Activated CD8-positive, alpha-beta memory T cell treated with anti-CD3 and anti-CD28 coated beads, Interleukin-2, amount 50 U/mL, for 24 hours (primary cell): ENCODE data around the gene TSHZ3.

Experiments
- DNase-seq: peaks from one replicate; pipeline ENCODE4 v3.0.0-alpha.2; 2020; ENCODE audit errors: extremely low read depth

The TSHZ3 gene

DNA sequence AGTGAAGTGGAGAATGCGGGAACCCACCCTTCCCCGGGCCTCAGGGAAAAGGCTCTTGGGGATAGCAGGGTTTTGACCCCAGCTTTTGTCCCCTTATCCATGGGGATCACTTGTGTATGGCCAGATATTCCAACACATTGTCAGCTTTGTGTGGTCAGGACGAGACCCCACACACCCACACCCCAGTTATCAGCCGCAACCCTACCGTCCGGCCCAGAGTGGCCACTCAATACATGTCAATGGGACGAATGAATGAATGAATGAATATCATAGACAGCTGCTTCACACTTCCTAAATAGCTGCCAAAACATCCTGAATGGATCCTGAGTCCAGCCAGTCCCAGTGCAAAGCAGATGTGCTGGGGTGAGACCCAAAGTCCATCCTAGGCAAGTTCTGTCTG is 64.6 kb downstream of the TSHZ3 start:
- DNase-seq, result no peak

DNA sequence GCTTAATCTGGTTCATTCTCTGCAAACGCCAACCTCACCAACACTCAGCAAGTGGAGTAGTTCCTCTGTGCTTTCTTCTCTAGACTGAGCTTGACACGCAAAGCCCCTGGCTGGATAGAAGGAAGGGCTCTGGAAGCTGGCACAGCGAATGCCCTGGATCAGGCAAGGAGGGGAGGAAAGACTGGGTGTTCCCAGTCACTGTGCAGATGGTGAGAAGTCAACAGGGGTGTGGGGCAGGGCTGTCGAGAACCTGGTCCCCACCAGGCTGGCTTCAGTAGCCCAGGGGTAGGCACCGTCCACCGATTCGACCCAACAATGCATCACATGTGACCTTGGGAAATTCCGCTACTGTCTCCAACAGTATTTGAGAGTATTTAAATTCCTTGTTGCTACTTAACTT is 65.5 kb downstream of the TSHZ3 start:
- no peak for DNase-seq

DNA sequence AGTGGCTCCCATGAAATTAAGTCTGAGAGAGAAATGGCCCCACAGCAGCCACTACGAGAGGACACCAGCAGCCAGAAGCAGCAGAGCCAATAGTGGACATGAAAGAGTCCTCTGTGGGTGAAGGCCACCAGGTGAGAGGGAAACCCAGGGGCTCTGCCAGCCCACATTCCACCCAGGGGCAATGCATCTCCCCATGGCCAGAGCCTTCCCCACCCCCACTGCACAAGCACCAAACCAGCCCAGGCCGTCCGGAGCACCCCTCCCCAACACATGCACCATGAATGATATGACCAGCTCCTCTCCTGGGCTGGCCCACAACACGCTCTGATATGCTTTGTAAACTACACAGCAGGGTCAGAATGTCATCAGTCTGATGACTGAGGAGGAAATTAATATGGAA is 66.9 kb downstream of the TSHZ3 start:
- no peak for DNase-seq

DNA sequence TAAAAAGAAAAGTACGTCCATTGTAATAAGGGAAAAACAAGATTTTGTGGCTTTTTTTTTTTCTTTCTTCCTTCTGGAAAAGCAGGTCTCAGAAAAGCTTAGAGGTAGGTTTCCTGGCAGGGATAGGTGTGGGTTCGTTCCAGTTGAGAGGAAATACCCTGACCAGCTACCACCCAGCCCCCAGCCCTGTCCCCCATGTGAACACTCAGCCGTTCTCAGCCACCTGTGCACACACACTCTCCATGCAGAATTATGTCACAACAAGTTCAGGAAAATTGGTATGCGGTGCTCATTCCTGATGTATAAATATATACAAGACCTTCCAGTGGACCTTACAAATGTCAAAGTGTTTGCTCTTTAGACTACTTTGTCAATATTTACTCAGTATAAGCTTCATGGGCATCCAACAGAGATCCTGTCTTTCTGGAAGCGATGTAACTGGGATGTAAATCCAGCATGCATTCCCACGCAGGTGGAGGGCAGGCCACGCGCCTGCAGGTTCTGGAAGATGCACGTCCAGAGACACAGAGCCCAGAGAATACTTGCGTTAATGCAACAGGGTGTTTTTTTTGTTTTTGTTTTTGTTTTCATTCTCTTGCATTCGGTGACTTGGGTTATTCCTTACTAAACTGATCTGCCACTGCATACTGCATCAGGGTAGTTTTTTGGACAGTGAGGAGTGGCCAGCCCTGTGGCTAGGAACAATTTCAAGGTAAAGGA is 68.8 kb downstream of the TSHZ3 start:
- DNase-seq, result no peak

DNA sequence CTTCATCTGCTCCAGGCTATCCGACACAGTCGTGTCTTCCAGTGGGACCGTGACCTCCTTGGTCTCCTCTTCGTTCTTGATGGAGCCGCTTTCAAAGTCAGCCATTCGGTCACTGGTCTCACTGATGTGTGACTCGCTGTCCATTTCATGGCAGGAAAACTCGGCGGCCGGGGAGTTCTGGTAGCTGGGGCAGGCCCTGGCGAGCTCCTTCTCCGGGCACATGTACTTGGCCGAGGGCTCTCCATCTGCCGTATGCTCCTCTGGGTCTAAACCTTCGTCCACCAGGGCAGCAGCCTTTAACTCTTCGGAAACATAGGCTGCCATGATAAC is 69.8 kb downstream of the TSHZ3 start:
- no peak for DNase-seq

DNA sequence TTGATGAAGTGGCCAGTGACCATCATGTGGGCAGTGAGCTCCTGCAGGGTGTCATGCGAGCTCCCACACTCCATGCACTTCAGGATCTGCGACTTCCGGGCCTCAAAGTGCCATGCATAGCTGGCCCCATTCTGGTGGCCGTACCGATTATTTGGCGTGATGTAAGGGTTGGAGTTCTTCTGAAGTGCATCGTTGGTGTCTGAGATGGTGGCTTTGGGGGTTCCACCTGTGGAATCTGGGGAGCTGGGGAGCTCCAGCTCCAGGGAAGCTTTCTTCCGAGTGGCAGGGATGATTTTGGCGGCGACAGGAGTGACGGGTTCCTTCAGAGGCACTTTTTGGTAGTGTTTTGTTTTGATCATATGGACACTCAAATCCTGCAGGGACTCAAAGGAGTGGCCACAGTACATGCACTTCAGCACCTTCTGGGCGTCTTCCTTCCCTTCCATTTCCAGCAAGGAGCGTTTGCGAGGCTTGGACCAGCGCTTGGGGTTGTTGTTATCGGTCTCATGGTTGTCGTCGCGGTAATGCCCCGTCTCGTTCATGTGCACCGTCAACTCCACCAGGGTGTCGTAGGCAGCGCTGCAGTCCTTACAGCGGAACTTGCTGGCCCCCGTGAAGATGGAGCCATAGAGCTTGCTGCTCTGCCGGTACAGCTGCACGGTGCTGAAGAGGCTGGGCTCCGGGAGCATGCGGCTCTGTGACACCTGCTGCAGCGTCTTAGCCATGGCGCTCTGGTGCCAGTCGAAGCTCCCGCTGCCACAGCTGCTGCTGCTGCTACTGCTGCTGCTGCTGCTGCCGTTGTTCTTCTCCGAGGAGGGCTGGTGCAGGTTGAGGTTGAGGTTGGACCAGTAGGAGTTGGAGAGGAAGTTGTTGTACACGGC is 70.4 kb downstream of the TSHZ3 start:
- DNase-seq, result no peak

DNA sequence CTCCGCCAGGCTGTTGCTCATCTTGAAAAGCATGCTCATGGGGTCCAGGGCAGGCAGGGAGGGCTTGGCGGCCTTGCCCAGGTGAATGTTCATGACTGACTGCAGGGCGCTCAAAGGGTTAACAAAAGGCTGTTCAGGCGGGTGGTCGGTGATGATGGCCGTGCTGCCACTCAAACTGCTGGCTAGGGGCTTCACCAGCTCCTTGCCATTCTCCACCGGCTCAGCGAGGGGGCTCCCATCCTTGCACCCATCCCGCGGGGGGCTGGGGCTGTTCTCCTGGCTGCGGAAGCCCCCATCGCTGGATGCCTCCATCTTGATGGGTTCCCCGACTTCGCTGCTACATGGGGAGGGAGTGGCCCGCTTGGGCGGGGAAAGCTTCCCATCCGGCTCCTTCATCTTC is 71.7 kb downstream of the TSHZ3 start:
- DNase-seq, result no peak

DNA sequence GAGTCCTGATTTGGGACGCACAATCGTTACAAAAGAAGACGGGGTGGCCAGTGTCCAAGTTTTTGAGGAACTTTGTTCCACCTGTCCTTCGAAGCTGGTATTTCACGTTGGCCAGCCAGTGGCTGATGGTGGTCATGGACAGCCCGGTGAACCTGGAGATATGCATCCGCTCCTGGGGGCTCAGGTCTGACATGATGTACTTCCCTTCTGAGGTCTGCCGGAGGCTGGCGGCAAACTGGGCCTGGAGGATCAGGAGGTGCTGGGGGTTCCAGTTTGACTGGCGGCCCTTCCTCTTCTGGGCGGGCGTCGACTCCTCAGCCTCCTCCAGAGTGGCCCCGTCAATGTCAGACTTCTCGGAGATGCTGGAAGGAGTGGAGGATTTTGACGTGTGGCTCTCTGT is 72.4 kb downstream of the TSHZ3 start:
- no peak for DNase-seq

DNA sequence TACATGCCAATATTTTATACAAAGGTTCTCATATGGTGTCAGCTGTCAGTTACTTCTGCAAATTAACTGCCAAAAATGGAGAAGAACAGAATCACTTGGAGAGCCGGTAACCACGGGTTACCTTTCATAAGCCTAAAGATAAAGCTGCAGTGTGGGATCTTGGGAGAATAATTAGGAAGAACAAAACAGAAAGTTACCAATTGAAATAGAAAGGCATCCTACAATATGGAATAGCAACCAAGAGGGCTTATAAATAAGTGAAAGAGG is 74.2 kb downstream of the TSHZ3 start:
- no peak for DNase-seq

DNA sequence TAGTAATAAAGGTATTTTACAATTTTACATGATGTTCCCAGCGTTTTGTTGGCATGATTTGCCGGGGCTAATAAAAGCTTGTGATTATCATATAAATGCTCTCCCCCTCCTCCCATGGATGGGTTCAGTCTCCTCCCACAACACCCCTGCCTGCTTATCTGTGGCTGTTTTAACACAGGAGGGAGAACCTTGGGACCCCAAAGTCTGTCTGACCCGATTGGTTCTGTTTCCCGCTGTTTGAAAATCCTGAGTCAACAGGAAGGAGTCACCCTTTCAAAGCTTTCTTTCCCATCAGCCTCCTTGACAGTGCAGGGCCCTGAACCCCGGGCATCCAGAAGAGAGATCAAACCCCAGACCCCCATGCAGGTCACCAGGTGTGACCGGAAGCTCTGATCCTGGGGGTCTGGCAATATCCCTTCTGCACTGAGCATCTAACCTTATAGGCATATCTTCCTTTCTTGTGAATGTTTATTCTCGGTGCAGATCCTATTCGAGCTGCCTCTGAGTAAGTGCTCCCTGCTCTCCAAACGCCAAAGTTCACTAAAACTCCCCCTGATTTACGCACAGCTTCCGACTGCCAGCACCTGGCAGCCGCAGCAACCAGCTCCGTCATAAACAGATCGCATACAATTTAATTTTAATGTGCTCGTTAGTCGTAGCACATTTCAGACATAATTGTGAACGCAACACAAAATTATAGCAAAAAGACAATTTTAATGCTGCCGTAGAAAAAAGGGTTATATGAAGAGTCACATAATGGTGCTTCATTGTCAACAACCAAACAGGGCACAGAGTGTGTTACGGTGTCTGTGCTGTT is 74.8 kb downstream of the TSHZ3 start:
- DNase-seq, result no peak

DNA sequence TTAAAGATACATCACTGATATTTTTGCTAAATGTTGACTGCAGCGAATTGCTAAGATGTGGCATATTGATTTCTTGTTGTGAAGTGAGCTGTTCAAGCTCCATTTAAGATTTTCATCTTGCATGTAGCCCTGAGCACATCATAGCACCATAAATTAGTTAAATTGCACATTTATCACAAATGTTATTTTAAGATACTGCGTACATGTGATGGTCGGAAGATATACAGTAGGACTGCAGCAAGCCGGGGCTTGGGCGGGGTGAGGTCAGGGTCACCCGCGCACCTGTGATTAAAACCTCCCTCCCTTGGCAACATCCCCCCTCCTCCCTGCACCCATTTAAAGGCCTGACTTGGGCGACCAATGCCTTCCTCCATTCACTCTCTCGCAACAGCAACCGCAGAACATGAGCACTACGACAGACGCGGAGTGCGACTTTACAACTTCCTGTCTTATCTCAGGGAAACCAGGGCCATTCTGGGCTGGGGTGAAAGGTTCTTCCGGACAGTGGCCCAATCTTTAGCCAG is 76.6 kb downstream of the TSHZ3 start:
- DNase-seq, result no peak

DNA sequence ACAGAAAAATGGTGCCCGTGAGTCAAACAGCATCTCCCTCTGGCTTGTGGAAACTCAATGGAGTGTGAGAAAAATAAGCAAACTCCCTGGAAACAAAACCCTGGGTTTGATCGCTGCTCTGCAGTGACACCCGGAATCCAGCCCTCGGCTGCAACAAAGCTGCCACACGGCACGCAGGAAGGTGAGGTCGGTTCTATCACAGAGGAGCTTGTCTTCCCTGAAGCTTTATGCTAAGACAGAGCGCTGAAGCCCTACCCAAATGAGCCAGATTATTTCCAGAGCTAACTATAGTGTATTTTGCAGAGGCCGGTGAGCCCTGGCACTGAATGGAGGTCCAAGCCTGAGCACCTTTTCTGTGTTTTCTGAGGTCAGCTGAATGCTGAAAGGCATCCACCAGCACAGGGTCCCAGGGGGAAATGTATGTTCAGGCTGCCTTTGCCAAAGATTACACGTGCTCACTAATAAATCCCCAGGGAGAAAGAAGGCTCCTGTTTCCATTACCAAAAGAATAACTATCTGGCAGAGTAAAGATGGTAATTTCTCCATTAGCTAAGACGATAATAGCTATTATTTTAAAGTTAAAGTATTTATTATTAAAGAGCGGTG is 77.8 kb downstream of the TSHZ3 start:
- DNase-seq, result no peak

DNA sequence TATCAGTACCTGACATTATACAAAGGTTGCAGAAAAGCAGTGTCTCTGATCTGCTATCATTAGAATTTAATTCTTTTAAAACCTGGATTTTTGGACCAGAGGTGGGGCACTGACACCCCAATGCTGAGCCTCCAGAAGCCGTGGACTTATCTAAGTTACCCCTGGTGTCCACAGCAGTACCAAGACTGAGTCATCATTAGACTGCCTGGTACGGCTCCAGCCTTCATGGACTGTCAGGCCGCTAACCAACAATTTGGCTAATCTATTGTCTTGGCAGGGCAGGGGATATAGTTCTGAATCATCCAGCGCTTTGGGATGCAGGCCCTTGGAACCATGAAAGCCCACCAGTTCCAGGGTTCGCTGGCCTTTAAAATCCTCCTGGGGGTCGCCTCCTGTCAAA is 78.3 kb downstream of the TSHZ3 start:
- DNase-seq, result no peak

DNA sequence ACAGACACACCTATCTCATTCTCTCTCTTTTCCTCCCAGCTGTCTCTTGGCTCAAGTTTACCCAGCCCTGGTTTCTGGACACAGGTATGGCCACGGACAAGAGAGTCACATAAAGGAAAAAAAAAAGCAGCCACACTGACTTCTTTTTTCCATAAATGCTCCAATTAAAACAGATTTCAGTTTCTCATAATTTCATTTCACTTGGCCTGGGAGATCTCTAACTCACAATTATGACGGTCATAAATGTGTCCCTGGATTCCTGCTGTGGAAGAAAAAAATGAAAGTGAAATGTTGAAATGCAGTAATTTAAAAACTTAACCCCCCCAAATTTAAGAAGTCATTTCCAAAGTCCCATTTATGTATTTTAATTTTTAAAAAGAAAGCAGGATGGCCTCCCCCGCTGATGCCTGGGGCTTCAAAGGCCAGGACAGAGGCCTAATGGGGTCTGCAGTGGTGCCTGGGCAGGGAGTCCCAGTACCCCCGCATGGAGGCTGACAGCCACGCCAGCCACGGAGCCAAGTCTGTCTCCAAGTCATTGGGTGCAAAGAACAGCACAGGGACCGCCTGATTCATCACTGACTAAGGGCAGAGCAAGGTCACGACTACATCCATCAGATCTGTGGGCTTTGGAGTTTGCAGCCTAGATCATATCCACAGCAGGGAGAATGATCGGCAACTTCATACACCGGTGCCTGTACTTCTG is 79.7 kb downstream of the TSHZ3 start:
- DNase-seq, result no peak

DNA sequence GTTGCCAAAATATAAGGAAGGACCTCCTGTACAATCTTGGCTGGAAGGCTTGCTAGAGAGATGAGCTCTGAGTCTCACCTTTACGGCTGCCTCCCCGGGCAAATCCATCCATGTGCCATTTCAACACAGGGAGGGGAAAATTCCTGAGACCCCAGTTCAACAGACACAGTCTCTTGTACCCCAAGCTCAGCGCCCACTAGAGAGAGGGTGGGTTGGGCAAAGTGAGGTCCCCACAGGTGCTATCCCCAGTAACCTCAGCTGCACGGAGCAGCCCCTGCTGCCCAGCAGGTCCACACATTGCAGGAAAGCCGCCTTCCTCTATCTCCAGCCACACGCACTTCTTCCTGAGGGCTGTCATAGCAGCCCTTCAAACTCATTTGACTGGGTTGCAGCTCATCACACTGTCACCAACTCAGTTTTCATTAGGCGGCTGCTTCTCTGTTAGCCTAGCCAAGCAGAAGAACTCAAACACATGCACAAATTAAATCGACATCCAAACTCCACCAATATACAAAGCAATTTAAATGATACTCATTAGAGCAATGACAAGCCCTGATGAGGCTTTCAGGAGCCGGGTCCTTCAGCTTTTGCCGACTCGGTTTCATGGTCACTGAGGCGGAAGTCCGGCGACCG is 80.4 kb downstream of the TSHZ3 start:
- DNase-seq, result no peak

DNA sequence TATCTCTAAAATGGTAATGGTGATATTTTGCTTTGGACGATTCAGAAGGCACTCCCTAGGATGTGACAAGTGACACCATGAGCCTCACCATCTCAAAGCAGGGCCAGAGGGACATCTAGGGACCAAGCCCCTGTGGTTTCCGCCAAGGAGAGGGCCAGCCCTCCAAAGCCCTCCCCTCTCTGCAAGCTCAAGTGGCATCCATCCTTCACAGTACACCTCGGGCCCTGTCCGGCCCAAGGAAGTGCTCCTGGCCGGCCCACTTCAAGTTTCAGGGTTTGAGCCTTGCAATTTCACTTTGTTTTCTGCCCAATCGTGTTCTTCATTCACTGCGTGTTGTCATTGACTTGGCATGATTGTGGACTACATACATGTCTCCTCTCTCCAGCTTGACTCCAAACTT is 82.5 kb downstream of the TSHZ3 start:
- no peak for DNase-seq

DNA sequence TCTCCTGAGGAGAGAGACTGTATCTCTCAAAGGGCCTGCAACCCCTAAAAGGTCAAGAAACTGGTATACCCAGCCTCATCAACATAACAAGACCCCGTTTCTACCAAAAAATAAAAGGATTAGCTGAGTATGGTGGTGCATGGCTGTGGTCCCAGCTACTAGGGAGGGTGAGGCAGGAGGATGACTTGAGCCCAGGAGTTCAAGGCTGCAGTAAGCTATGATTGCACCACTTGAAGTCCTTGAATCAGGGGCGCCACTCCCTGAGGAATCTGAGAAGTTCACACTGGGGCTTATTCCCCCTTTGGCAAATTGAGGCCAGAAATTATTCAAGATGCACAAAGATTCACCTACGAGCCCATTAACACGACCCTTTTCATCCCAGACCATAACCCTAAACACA is 83.0 kb downstream of the TSHZ3 start:
- DNase-seq, result no peak

DNA sequence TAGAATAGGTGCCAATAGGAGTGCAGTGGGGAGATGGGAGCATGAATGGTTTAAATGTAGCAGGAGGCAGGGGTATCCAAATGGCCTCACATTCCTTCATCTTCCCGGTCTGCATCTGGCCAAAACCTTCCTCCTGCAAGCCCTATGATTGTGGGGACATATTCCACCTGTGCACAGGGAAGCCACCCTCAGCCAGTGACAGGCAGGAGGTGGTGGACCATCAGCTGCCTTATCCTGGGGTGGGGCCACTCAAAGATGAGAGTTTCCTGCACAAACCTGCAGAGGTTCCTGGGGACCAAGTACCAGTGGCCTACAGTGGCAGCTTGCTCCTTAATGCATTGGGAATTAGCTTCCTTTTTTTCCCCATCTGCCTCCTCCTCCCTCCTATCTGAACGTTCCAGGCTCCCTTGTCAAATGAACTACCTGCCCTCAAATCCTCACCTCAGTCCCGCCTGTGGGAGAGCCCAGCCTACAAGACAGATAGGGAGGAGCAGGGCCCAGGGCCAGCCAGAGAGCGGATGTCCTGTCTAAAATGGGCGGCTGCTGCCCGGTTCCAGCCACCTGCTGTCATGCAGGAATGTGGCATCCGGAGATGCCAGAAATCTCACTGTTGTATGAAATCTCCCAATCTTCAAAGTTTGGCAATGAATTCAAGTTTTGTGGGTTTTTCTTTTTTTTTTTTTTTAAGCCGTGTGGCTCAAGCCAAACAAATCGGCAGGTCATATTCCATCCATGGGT is 85.0 kb downstream of the TSHZ3 start:
- no peak for DNase-seq

DNA sequence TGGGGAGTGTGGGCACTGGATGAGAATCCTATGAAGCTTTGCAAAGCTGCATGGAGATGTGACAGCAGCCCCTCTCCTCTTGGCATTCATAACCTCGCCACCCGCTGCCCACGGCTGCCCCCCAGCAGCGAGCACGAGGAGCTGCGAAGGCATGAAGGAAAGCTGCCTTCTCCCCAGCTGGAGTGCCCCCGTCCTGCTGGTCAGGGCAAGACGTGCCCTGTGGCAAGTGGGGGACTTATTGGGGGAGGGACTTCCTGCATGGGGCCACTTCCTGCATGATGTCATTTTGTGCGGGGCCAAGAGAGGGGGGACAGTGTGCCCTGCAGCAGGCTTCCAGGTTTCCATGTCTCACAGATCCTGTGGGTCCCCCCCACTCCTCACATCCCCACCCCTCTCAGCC is 85.9 kb downstream of the TSHZ3 start:
- no peak for DNase-seq

DNA sequence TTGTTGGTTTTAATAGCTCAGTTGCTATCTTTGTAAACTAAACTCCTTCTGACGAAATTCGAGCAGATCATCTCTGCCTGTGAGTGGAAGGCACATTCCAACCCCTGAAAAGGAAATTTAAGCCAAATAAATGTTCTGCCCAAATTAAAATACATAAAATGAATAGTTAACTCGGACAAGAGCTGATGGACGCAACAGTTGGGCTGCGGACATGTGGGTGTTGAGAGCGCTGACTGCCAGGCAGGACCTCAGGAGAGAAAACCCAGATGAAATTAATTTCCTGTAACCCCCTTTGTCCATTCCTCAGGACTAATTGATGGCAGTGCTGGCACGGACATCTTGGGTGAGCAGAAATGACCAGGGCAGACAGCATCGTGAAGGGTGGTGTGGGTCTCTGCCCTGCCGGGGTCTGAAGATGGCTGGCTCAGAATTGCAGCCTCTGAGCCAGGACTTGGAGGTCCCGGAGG is 86.5 kb downstream of the TSHZ3 start:
- DNase-seq, result no peak
